WTC11 (cell line): ENCODE measurements around the gene ZBTB21. TPM values are rescaled to one million over a fixed set of nuclear protein-coding genes. Genes with fewer than 3 reads are reported as not detected.

Experiments
- ATAC-seq: fragments of 200-7000 bp; cut with Tn5 transposase; 2 replicates; pipeline ENCODE4 v1.10.0; 2021; ENCODE audit warnings: mild to moderate bottlenecking, moderate library complexity
- CTCF ChIA-PET: fragments of 300-600 bp; sonication (Branson Sonifier 250); formaldehyde crosslinking; loops from one replicate; lab custom pipeline; 2021; ENCODE audit warnings: antibody characterized with exemption; lab: Charles Lee
- POLR2A ChIA-PET: fragments of 350-600 bp; sonication (Branson Sonifier 250); formaldehyde crosslinking; loops from one replicate; lab custom pipeline; 2021; ENCODE audit warnings: antibody characterized with exemption; lab: Charles Lee
- DNase-seq: peaks from one replicate; pipeline ENCODE4 v3.0.0; 2021; ENCODE audit warnings: low spot score
- H3K27ac Mint-ChIP-seq: 2 replicates; pipeline ENCODE4 v1.8.0; 2021; ENCODE audit warnings: mixed read lengths
- H3K27me3 Mint-ChIP-seq: 2 replicates; pipeline ENCODE4 v1.8.0; 2021; ENCODE audit warnings: low read depth, mild to moderate bottlenecking, moderate library complexity, mixed read lengths
- H3K36me3 Mint-ChIP-seq: 2 replicates; pipeline ENCODE4 v1.8.0; 2021; ENCODE audit warnings: mixed read lengths
- H3K4me1 Mint-ChIP-seq: 2 replicates; pipeline ENCODE4 v1.8.0; 2022; ENCODE audit warnings: mixed read lengths
- H3K4me3 Mint-ChIP-seq: 2 replicates; pipeline ENCODE4 v1.8.0; 2021; ENCODE audit warnings: mild to moderate bottlenecking, moderate library complexity, mixed read lengths
- H3K9me3 Mint-ChIP-seq: 2 replicates; pipeline ENCODE4 v1.8.0; 2021; ENCODE audit warnings: mixed read lengths
- AFF4 ChIP-seq: sonication (generic); formaldehyde crosslinking; IDR thresholded peaks from 2 replicates; pipeline ENCODE4 v1.8.1; 2023; ENCODE audit warnings: mild to moderate bottlenecking, missing genetic modification reagents, borderline replicate concordance
- CREM ChIP-seq: sonication (generic); formaldehyde crosslinking; IDR thresholded peaks from 2 replicates; pipeline ENCODE4 v1.8.1; 2022; ENCODE audit warnings: mild to moderate bottlenecking, missing genetic modification reagents, moderate library complexity
- CTCF ChIP-seq: fragments of 200-600 bp; IDR thresholded peaks from 2 replicates; pipeline ENCODE4 v1.8.0; 2022; ENCODE audit warnings: antibody characterized with exemption
- ELF4 ChIP-seq: sonication (generic); formaldehyde crosslinking; IDR thresholded peaks from 2 replicates; pipeline ENCODE4 v1.8.1; 2022; ENCODE audit warnings: low read depth, mild to moderate bottlenecking, moderate library complexity, missing genetic modification reagents
- EMX1 ChIP-seq: fragments of 250-450 bp; sonication (Bioruptor Pico); IDR thresholded peaks from 2 replicates; pipeline ENCODE4 v1.8.0; 2021; ENCODE audit warnings: mild to moderate bottlenecking
- ETV6 ChIP-seq: sonication (generic); formaldehyde crosslinking; IDR thresholded peaks from 2 replicates; pipeline ENCODE4 v1.8.1; 2022; ENCODE audit warnings: mild to moderate bottlenecking, missing genetic modification reagents
- FOXP1 ChIP-seq: sonication (generic); formaldehyde crosslinking; IDR thresholded peaks from 2 replicates; pipeline ENCODE4 v1.8.0; 2022; ENCODE audit warnings: missing genetic modification reagents, mild to moderate bottlenecking, moderate library complexity, borderline replicate concordance
- HMGA2 ChIP-seq: fragments of 250-450 bp; sonication (Bioruptor Pico); IDR thresholded peaks from 2 replicates; pipeline ENCODE4 v1.4.0; 2021; ENCODE audit warnings: mild to moderate bottlenecking, moderate library complexity
- IRF2 ChIP-seq: sonication (generic); formaldehyde crosslinking; IDR thresholded peaks from 2 replicates; pipeline ENCODE4 v1.8.0; 2022; ENCODE audit warnings: low read depth, missing genetic modification reagents, borderline replicate concordance
- JUN ChIP-seq: sonication (generic); formaldehyde crosslinking; IDR thresholded peaks from 2 replicates; pipeline ENCODE4 v1.8.0; 2023; ENCODE audit warnings: mild to moderate bottlenecking, missing genetic modification reagents
- MLX ChIP-seq: sonication (generic); formaldehyde crosslinking; IDR thresholded peaks from 2 replicates; pipeline ENCODE4 v1.8.1; 2023; ENCODE audit warnings: mild to moderate bottlenecking, missing genetic modification reagents, moderate library complexity
- MXD4 ChIP-seq: fragments of 250-450 bp; sonication (Bioruptor Pico); IDR thresholded peaks from 2 replicates; pipeline ENCODE4 v1.8.0; 2021; ENCODE audit warnings: mild to moderate bottlenecking, moderate library complexity, borderline replicate concordance
- SOX15 ChIP-seq: fragments of 250-450 bp; sonication (Bioruptor Pico); IDR thresholded peaks from 2 replicates; pipeline ENCODE4 v1.9.0; 2021; ENCODE audit warnings: mild to moderate bottlenecking
- USF1 ChIP-seq: sonication (generic); formaldehyde crosslinking; IDR thresholded peaks from 2 replicates; pipeline ENCODE4 v1.8.0; 2022; ENCODE audit warnings: mild to moderate bottlenecking, missing genetic modification reagents
- ZMAT4 ChIP-seq: fragments of 250-450 bp; sonication (Bioruptor Pico); IDR thresholded peaks from 2 replicates; pipeline ENCODE4 v1.9.0; 2021; ENCODE audit warnings: mild to moderate bottlenecking
- ZNF232 ChIP-seq: sonication (generic); formaldehyde crosslinking; IDR thresholded peaks from 2 replicates; pipeline ENCODE4 v1.8.0; 2022; ENCODE audit warnings: mild to moderate bottlenecking, missing genetic modification reagents
- ZNF317 ChIP-seq: sonication (generic); formaldehyde crosslinking; IDR thresholded peaks from 2 replicates; pipeline ENCODE4 v1.8.1; 2023; ENCODE audit warnings: low read depth, mild to moderate bottlenecking, moderate library complexity, missing genetic modification reagents, borderline replicate concordance
- ZNF396 ChIP-seq: fragments of 250-450 bp; sonication (Bioruptor Pico); IDR thresholded peaks from 2 replicates; pipeline ENCODE4 v1.8.0; 2021; ENCODE audit warnings: mild to moderate bottlenecking, moderate library complexity, borderline replicate concordance
- ZNF671 ChIP-seq: fragments of 250-450 bp; sonication (Bioruptor Pico); IDR thresholded peaks from 2 replicates; pipeline ENCODE4 v1.8.0; 2021; ENCODE audit warnings: mild to moderate bottlenecking
- total RNA-seq: library from RNA; stranded (reverse); gene quantifications from 3 replicates; pipeline ENCODE4 v1.2.3, GENCODE V29; 2021

Gene ZBTB21
- total RNA-seq, 1 experiment from 2014 or later: 13.8 TPM

- peak; percentile 11; the same call in 1 of the 2 replicates for ATAC-seq
- Mint-ChIP-seq H3K4me1 (peaks cover 21% of the 10 kb centered on the region), H3K4me3 (no peak overlapping the region), H3K27me3 (no peaks in the 10 kb centered on the region), H3K36me3 (no peaks in the 10 kb centered on the region), H3K27ac (no peak overlapping the region), H3K9me3 (no peaks in the 10 kb centered on the region)
- TF ChIP-seq ZNF396 (CRISPR knock-in tag) (no peak), ZNF671 (CRISPR knock-in tag) (no peak), JUN (CRISPR knock-in tag) (no peak), USF1 (no peak), HMGA2 (no peak), ELF4 (CRISPR knock-in tag) (no peak), MXD4 (CRISPR knock-in tag) (no peak), MLX (CRISPR knock-in tag) (no peak), CREM (no peak), AFF4 (CRISPR knock-in tag) (no peak), IRF2 (no peak), FOXP1 (no peak), ETV6 (no peak), ZNF317 (CRISPR knock-in tag) (no peak), EMX1 (CRISPR knock-in tag) (no peak), ZNF232 (no peak), ZMAT4 (no peak), CTCF (no peak), SOX15 (no peak)
- no peak for DNase-seq
- ChIA-PET POLR2A (no interaction called here), CTCF (interaction anchor here (1.4 kb wide), 1 partner anchor 159 kb away, joined by 7 read pairs; no protein-coding TSS in a partner anchor)
Measured at GRCh38 chr21:41957991-41958766, 52.0 kb downstream of the ZBTB21 start.
